ENCODE measurements around the gene VWA5A. TPM values are rescaled to one million over a fixed set of nuclear protein-coding genes. Genes with fewer than 3 reads are reported as not detected.

VWA5A gene
- 10 to 100 TPM; 10.1 to 72.5 (median 37.2) TPM for total RNA-seq

- peak within 1 kb of the TSS; percentile 60 to 94 (median 72) for H3K4me3 ChIP-seq
- WGBS, 2 donors (ENCODE audit: low coverage in 1 of 2), result 3 to 5% methylated on average over 11 to 16 of the region's 16 CpGs
- in situ Hi-C loops (cut with MboI; ENCODE audit: low pct_ligation_motif_present in 1 of 4, low pct_unique_long_range_greater_than_20kb in 1 of 4, low sequenced_read_pairs in 3 of 4), result no loop called here
Observed at GRCh38 chr11:124114942-124115781, at the start of gene VWA5A. Gene VWA5A, plus strand, starts transcription at chr11:124115450. Its CDS starts 2,062 bp downstream, at chr11:124117512.

DNA sequence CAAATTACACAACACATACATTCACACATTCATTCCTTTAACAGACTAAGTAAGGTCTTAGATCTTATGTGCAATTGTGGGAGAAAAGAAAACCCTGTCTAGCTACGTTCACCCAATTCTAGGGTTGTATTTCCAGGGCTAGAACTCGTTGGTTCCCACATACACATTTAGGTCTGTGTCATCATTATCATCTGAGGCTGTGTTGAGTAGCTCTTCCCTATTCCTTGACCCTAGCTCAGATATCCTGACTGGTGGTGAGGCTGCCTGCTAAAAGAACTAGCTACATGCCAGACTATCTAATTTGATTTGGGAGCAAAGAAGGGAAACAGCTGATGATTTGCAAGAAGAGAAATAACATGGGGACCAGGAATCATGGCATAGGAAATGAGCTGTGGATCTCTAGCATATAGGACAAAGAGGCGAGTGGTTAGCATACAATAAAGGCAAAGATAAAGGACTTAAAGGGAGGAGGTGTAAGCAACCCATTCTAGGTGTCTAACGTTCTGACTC is 46.6 kb upstream of the VWA5A start:
- in situ Hi-C loops (cut with MboI; ENCODE audit: low pct_ligation_motif_present in 1 of 4, low pct_unique_long_range_greater_than_20kb in 1 of 4, low sequenced_read_pairs in 3 of 4), result loop anchor here in 3 of 4 donors (25.0 kb wide), 1 partner anchor 519 kb away; no protein-coding TSS in a partner anchor

More at GRCh38 chr11:124114942-124115781, at the start of gene VWA5A:
- peak; percentile 94 to 97 (median 94) for TF ChIP-seq POLR2AphosphoS5 (IDR thresholded peaks at IDR 0.05)
- no peak for TF ChIP-seq EP300 (IDR thresholded peaks at IDR 0.05; ENCODE audit: low read depth)
- TF ChIP-seq POLR2A (IDR thresholded peaks at IDR 0.05), result peak; percentile 93
- TF ChIP-seq CTCF (IDR thresholded peaks at IDR 0.05), result no peak
- Histone ChIP-seq H3K27ac (peak within 1 kb of the TSS; percentile 83 to 89 (median 86)), H3K9me3 (no peaks in the 10 kb centered on the region), H3K4me1 (peaks cover 3 to 23% (median 16%) of the 10 kb centered on the region in 4 donors), H3K36me3 (peaks cover 0 to 19% (median 9%) of the 10 kb centered on the region in 4 donors), H3K27me3 (no peaks in the 10 kb centered on the region)
- intact Hi-C loops (cut with DNase I; ENCODE audit: low total_unique reads), result loop anchor here (2.0 kb wide), 1 partner anchor 14 kb away; no protein-coding TSS in a partner anchor
- DNase-seq, result peak; percentile 93

GRCh38 chr11:124069429-124070401 is 45.5 kb upstream of the VWA5A start:
- 68 to 100% methylated on average over 1 to 28 of the region's 28 CpGs for WGBS, 2 donors (ENCODE audit: low coverage in 1 of 2)
- Histone ChIP-seq H3K4me1 (peaks cover 0 to 13% (median 0%) of the 10 kb centered on the region in 4 donors), H3K4me3 (peak overlapping the region in 1 of 4 donors; percentile 34), H3K36me3 (no peaks in the 10 kb centered on the region), H3K27ac (no peak overlapping the region), H3K27me3 (peaks cover 20% of the 10 kb centered on the region), H3K9me3 (no peaks in the 10 kb centered on the region)
- DNase-seq, result peak; percentile 36
- TF ChIP-seq POLR2AphosphoS5 (IDR thresholded peaks at IDR 0.05), result no peak
- peak in 4 of 5 experiments; percentile 31 to 46 (median 38) for TF ChIP-seq CTCF (IDR thresholded peaks at IDR 0.05)
- intact Hi-C loops (cut with DNase I; ENCODE audit: low total_unique reads), result loop anchor here (10.0 kb wide), 1 partner anchor 515 kb away; no protein-coding TSS in a partner anchor
- in situ Hi-C loops (cut with MboI; ENCODE audit: low pct_ligation_motif_present in 1 of 4, low pct_unique_long_range_greater_than_20kb in 1 of 4, low sequenced_read_pairs in 3 of 4), result loop anchor here in 3 of 4 donors (10.0 to 25.0 kb wide), 2 partner anchors 125 to 518 kb away; no protein-coding TSS in a partner anchor

More for the DNA sequence above, 46.6 kb upstream of the VWA5A start:
- H3K36me3 ChIP-seq, result no peaks in the 10 kb centered on the region
- no peak overlapping the region for H3K4me3 ChIP-seq
- no peak for DNase-seq
- WGBS, 2 donors (ENCODE audit: low coverage in 1 of 2), result 57 to 64% methylated on average over 4 of the region's 4 CpGs
- H3K27me3 ChIP-seq, result peaks cover 20% of the 10 kb centered on the region
- H3K4me1 ChIP-seq, result peaks cover 0 to 13% (median 0%) of the 10 kb centered on the region in 4 donors
- no peaks in the 10 kb centered on the region for H3K9me3 ChIP-seq
- no peak overlapping the region for H3K27ac ChIP-seq
- TF ChIP-seq POLR2AphosphoS5 (IDR thresholded peaks at IDR 0.05) (no peak), CTCF (IDR thresholded peaks at IDR 0.05) (no peak), POLR2A (IDR thresholded peaks at IDR 0.05) (no peak), EP300 (IDR thresholded peaks at IDR 0.05; ENCODE audit: low read depth) (no peak)
- intact Hi-C loops (cut with DNase I; ENCODE audit: low total_unique reads), result no loop called here
